BLaER1 treated with 17β-estradiol and CSF1 and Interleukin-3, amounts not matched to agents 10 nM and 100 nM (cell line): ENCODE data around the gene HAT1.
"Not testable (repeated sequence)": the region's sequence is repeated elsewhere in the genome, so short reads cannot be mapped to it uniquely, and the experiment has no call there.

Experiments used
- H3K27ac ChIP-seq, 11 experiments: shearing (Covaris generic); formaldehyde crosslinking; 2 replicates each; pipeline ENCODE4 v1.8.1; 2022
- H3K27me3 ChIP-seq, 11 experiments: shearing (Covaris generic); formaldehyde crosslinking; 2 replicates each; pipeline ENCODE4 v1.8.1; 2022
- H3K36me3 ChIP-seq, 11 experiments: shearing (Covaris generic); formaldehyde crosslinking; 2 replicates each; pipeline ENCODE4 v1.8.1; 2022
- H3K4me1 ChIP-seq, 10 experiments: shearing (Covaris generic); formaldehyde crosslinking; 2 replicates each; pipeline ENCODE4 v1.8.1; 2022
- H3K4me2 ChIP-seq, 11 experiments: shearing (Covaris generic); formaldehyde crosslinking; 2 replicates each; pipeline ENCODE4 v1.8.1; 2022
- H3K4me3 ChIP-seq, 10 experiments: shearing (Covaris generic); formaldehyde crosslinking; 2 replicates each; pipeline ENCODE4 v1.8.1; 2022
- H3K9ac ChIP-seq, 11 experiments: shearing (Covaris generic); formaldehyde crosslinking; 2 replicates each; pipeline ENCODE4 v1.8.1; 2022
- H3K9me3 ChIP-seq, 11 experiments: shearing (Covaris generic); formaldehyde crosslinking; replicated peaks in 1 of 11; 2 replicates each; pipeline ENCODE4 v1.8.1; 2022
- H4K20me1 ChIP-seq, 11 experiments: shearing (Covaris generic); formaldehyde crosslinking; 2 replicates each; pipeline ENCODE4 v1.8.1; 2022
- Cebpa-rat ChIP-seq, 11 experiments: shearing (Covaris generic); IDR thresholded peaks; 2 replicates each; pipeline ENCODE4 v1.8.1; 2022

Gene HAT1

GRCh38 chr2:171889808-171890207 is 32.5 kb upstream of the HAT1 start:
- Histone ChIP-seq H3K27ac (no peak overlapping the region), H3K4me2 (no peak overlapping the region), H3K9me3 (no peaks in the 10 kb centered on the region), H3K4me3 (no peak overlapping the region), H3K36me3 (peaks cover 0 to 20% (median 7%) of the 10 kb centered on the region in 11 experiments; a peak in 9 of 22 replicates), H3K4me1 (peaks cover 8 to 17% (median 13%) of the 10 kb centered on the region in 10 experiments), H3K9ac (no peak overlapping the region), H3K27me3 (no peaks in the 10 kb centered on the region), H4K20me1 (no peaks in the 10 kb centered on the region)
- TF ChIP-seq Cebpa-rat (IDR thresholded peaks at IDR 0.05), result no peak

GRCh38 chr2:171893196-171893823 is 29.0 kb upstream of the HAT1 start:
- Histone ChIP-seq H3K4me1 (peaks cover 8 to 20% (median 16%) of the 10 kb centered on the region in 10 experiments), H3K4me3 (peak overlapping the region; percentile 74 to 87 (median 80)), H3K9ac (peak overlapping the region; percentile 81 to 91 (median 87)), H3K36me3 (peaks cover 0 to 16% (median 7%) of the 10 kb centered on the region in 11 experiments; a peak in 8 of 22 replicates), H3K27ac (peak overlapping the region; percentile 77 to 91 (median 86); a peak in 20 of 22 replicates), H4K20me1 (no peaks in the 10 kb centered on the region), H3K27me3 (no peaks in the 10 kb centered on the region), H3K9me3 (peaks cover 0 to 5% (median 3%) of the 10 kb centered on the region in 11 experiments; a peak in 16 of 22 replicates), H3K4me2 (peak overlapping the region; percentile 79 to 91 (median 86))
- TF ChIP-seq Cebpa-rat (IDR thresholded peaks at IDR 0.05), result no peak

GRCh38 chr2:171893824-171894611 is 28.2 kb upstream of the HAT1 start, which contains the start of gene SLC25A12:
TSS of gene SLC25A12 (minus strand) at chr2:171894244. CDS start at chr2:171894214, 30 bp downstream.
- peaks cover 0 to 13% (median 7%) of the 10 kb centered on the region in 11 experiments; a peak in 8 of 22 replicates for H3K36me3 ChIP-seq
- no peaks in the 10 kb centered on the region for H4K20me1 ChIP-seq
- peak within 1 kb of the TSS; percentile 81 to 91 (median 87) for H3K9ac ChIP-seq
- H3K27me3 ChIP-seq, result no peaks in the 10 kb centered on the region
- H3K27ac ChIP-seq, result peak within 1 kb of the TSS; percentile 77 to 91 (median 86)
- H3K4me1 ChIP-seq, result peaks cover 8 to 20% (median 16%) of the 10 kb centered on the region in 10 experiments
- peak within 1 kb of the TSS; percentile 74 to 87 (median 80) for H3K4me3 ChIP-seq
- peak within 1 kb of the TSS; percentile 79 to 91 (median 86) for H3K4me2 ChIP-seq
- H3K9me3 ChIP-seq, result peaks cover 0 to 10% (median 8%) of the 10 kb centered on the region in 11 experiments; a peak in 18 of 22 replicates
- no peak; a peak in 2 of 22 replicates for TF ChIP-seq Cebpa-rat (IDR thresholded peaks at IDR 0.05)

GRCh38 chr2:171894612-171894947 is 27.7 kb upstream of the HAT1 start:
- Histone ChIP-seq H4K20me1 (no peaks in the 10 kb centered on the region), H3K36me3 (peaks cover 0 to 13% (median 7%) of the 10 kb centered on the region in 11 experiments; a peak in 8 of 22 replicates), H3K4me2 (peak overlapping the region; percentile 79 to 91 (median 86)), H3K9ac (peak overlapping the region; percentile 81 to 91 (median 87)), H3K4me1 (peaks cover 8 to 20% (median 16%) of the 10 kb centered on the region in 10 experiments), H3K9me3 (peaks cover 0 to 16% (median 13%) of the 10 kb centered on the region in 11 experiments; a peak in 18 of 22 replicates), H3K27ac (peak overlapping the region; percentile 77 to 91 (median 86)), H3K4me3 (peak overlapping the region; percentile 74 to 87 (median 80)), H3K27me3 (no peaks in the 10 kb centered on the region)
- TF ChIP-seq Cebpa-rat (IDR thresholded peaks at IDR 0.05), result no peak

GRCh38 chr2:171895786-171896185 is 26.5 kb upstream of the HAT1 start:
- H3K9me3 ChIP-seq, result peaks cover 0 to 21% (median 17%) of the 10 kb centered on the region in 11 experiments; a peak in 18 of 22 replicates
- peaks cover 0 to 8% (median 1%) of the 10 kb centered on the region in 11 experiments; a peak in 3 of 22 replicates for H3K36me3 ChIP-seq
- no peak overlapping the region for H3K27ac ChIP-seq
- no peaks in the 10 kb centered on the region for H3K27me3 ChIP-seq
- H4K20me1 ChIP-seq, result no peaks in the 10 kb centered on the region
- H3K4me3 ChIP-seq, result no peak overlapping the region
- no peak overlapping the region for H3K9ac ChIP-seq
- H3K4me2 ChIP-seq, result no peak overlapping the region
- TF ChIP-seq Cebpa-rat (IDR thresholded peaks at IDR 0.05), result no peak
- peaks cover 8 to 20% (median 16%) of the 10 kb centered on the region in 10 experiments for H3K4me1 ChIP-seq

- H3K9me3 ChIP-seq, result peaks cover 0 to 21% (median 17%) of the 10 kb centered on the region in 11 experiments; a peak in 18 of 22 replicates
- H3K36me3 ChIP-seq, H3K27me3 ChIP-seq, H3K4me2 ChIP-seq, H4K20me1 ChIP-seq, H3K4me3 ChIP-seq, H3K27ac ChIP-seq, H3K9ac ChIP-seq: not testable (repeated sequence)
- peaks cover 0 to 23% (median 11%) of the 10 kb centered on the region in 10 experiments; a peak in 16 of 20 replicates for H3K4me1 ChIP-seq
Observed at GRCh38 chr2:171899623-171900282, 22.5 kb upstream of the HAT1 start.

- H3K36me3 ChIP-seq, result no peaks in the 10 kb centered on the region
- peaks cover 0 to 20% (median 17%) of the 10 kb centered on the region in 11 experiments; a peak in 18 of 22 replicates for H3K9me3 ChIP-seq
- no peak overlapping the region for H3K4me3 ChIP-seq
- peak overlapping the region in 8 of 11 experiments; percentile 23 to 80 (median 54); a peak in 13 of 22 replicates for H3K4me2 ChIP-seq
- no peak for TF ChIP-seq Cebpa-rat (IDR thresholded peaks at IDR 0.05)
- H3K27me3 ChIP-seq, result no peaks in the 10 kb centered on the region
- H3K27ac ChIP-seq, result no peak overlapping the region
- H3K4me1 ChIP-seq, result peaks cover 0 to 19% (median 8%) of the 10 kb centered on the region in 10 experiments; a peak in 12 of 20 replicates
- no peak overlapping the region for H3K9ac ChIP-seq
- no peaks in the 10 kb centered on the region for H4K20me1 ChIP-seq
Observed at GRCh38 chr2:171902840-171903420, 19.3 kb upstream of the HAT1 start.

GRCh38 chr2:171908235-171908634 is 14.0 kb upstream of the HAT1 start:
- TF ChIP-seq Cebpa-rat (IDR thresholded peaks at IDR 0.05), result no peak
- H3K4me2 ChIP-seq, result no peak overlapping the region
- no peak overlapping the region for H3K4me3 ChIP-seq
- H3K9me3 ChIP-seq, result no peaks in the 10 kb centered on the region
- no peak overlapping the region for H3K9ac ChIP-seq
- no peaks in the 10 kb centered on the region for H3K27me3 ChIP-seq
- no peaks in the 10 kb centered on the region for H4K20me1 ChIP-seq
- no peaks in the 10 kb centered on the region for H3K36me3 ChIP-seq
- peaks cover 0 to 7% (median 3%) of the 10 kb centered on the region in 10 experiments; a peak in 10 of 20 replicates for H3K4me1 ChIP-seq
- no peak overlapping the region for H3K27ac ChIP-seq
